HCT116 (cell line): Measurements from ENCODE around the gene NFIA. TPM values are rescaled to one million over a fixed set of nuclear protein-coding genes. Genes with fewer than 3 reads are reported as not detected.
A peak's percentile ranks its signal among the peaks of the same experiment; 100 is the strongest.

Source experiments
- ATAC-seq: fragments of 200-7000 bp; cut with Tn5 transposase; 2 replicates; pipeline ENCODE4 v1.9.1; 2020; ENCODE audit warnings: mild to moderate bottlenecking, moderate library complexity
- Bru-seq: library from RNA; stranded (reverse); fragments of 400-500 nt; gene quantifications from one replicate; lab custom pipeline; 2021; lab: Mats Ljungman, UMichigan
- BruChase-seq, 2 experiments: library from RNA; stranded (reverse); fragments of 400-500 nt; gene quantifications; one replicate each; lab custom pipeline; 2021; lab: Mats Ljungman, UMichigan
- BruUV-seq: library from RNA; stranded (reverse); fragments of 400-500 nt; replicated peaks from 2 replicates; lab custom pipeline; 2021; lab: Mats Ljungman, UMichigan
- CTCF ChIA-PET: fragments of 300-600 bp; sonication (Branson Sonifier 250); formaldehyde crosslinking; loops from one replicate; lab custom pipeline; 2021; ENCODE audit warnings: antibody characterized with exemption; lab: Charles Lee
- POLR2A ChIA-PET: fragments of 300-600, 350-600 bp; sonication (Branson Sonifier 250); formaldehyde crosslinking; loops from one replicate; lab custom pipeline; 2021; ENCODE audit warnings: antibody characterized with exemption; lab: Charles Lee
- RAD21 ChIA-PET, 2 experiments: fragments of 300-600 bp; sonication (Branson Sonifier 250); formaldehyde crosslinking; loops; one replicate each; lab custom pipeline; 2023; ENCODE audit warnings: low total read pairs in 2 of 2; ENCODE audit not compliant: uncharacterized antibody in 2 of 2, unreplicated experiment in 2 of 2, low non-redundant PET in 1 of 2; lab: Charles Lee
- DNase-seq: peaks from one replicate; pipeline ENCODE4 v3.0.0-alpha.2; 2010; ENCODE audit warnings: low read depth, low spot score
- H2AFZ ChIP-seq: fragments of 200-600 bp; shearing (Covaris generic), sonication (generic); 2 replicates; pipeline ENCODE4 v1.6.1; 2017; ENCODE audit warnings: low read depth, mixed run types, mixed read lengths, antibody characterized with exemption, low read length; ENCODE audit not compliant: poor library complexity, severe bottlenecking
- H3K27ac ChIP-seq: 2 replicates; pipeline ENCODE4 v1.5.1; 2012; ENCODE audit warnings: low read depth, low read length
- H3K27me3 ChIP-seq: fragments of 200-600 bp; sonication (generic); 2 replicates; pipeline ENCODE4 v1.6.1; 2016; ENCODE audit warnings: mixed run types, low read length, mixed read lengths; ENCODE audit not compliant: insufficient read depth
- H3K36me3 ChIP-seq, 2 experiments: fragments of 200-500 bp in 1 of 2; fragments of 200-600 bp in 1 of 2; sonication (Bioruptor generic) in 1 of 2; sonication (generic) in 1 of 2; 2 replicates each; pipeline versions ENCODE4 v1.5.1 to v1.6.1; 2014 to 2016; ENCODE audit warnings: low read length in 2 of 2, inconsistent platforms in 1 of 2, mixed read lengths in 1 of 2, mixed run types in 1 of 2; ENCODE audit not compliant: insufficient read depth in 2 of 2, control insufficient read depth in 1 of 2
- H3K4me1 ChIP-seq, 2 experiments: fragments of 200-600 bp in 1 of 2; sonication (generic) in 1 of 2; 2 replicates each; pipeline versions ENCODE4 v1.5.1 to v1.6.1; 2012 to 2017; ENCODE audit warnings: low read length in 2 of 2, inconsistent platforms in 1 of 2, mild to moderate bottlenecking in 1 of 2, mixed read lengths in 1 of 2, mixed run types in 1 of 2, moderate library complexity in 1 of 2; ENCODE audit not compliant: insufficient read depth in 2 of 2, control insufficient read depth in 1 of 2
- H3K4me2 ChIP-seq: fragments of 200-600 bp; sonication (generic); 2 replicates; pipeline ENCODE4 v1.6.1; 2017; ENCODE audit warnings: mixed run types, low read length, mixed read lengths
- H3K4me3 ChIP-seq, 2 experiments: fragments of 200-600 bp in 1 of 2; sonication (generic) in 1 of 2; replicated peaks in 1 of 2; 2 replicates each; pipeline ENCODE4 v1.5.1; 2011 to 2016; ENCODE audit warnings: low read length in 2 of 2, control low read depth in 1 of 2, low read depth in 1 of 2, mild to moderate bottlenecking in 1 of 2, mixed read lengths in 1 of 2, mixed run types in 1 of 2
- H3K79me2 ChIP-seq: fragments of 200-600 bp; sonication (generic); 2 replicates; pipeline ENCODE4 v1.6.1; 2017; ENCODE audit warnings: mild to moderate bottlenecking, mixed run types, low read length, moderate library complexity, mixed read lengths; ENCODE audit not compliant: insufficient read depth
- H3K9ac ChIP-seq: fragments of 200-600 bp; sonication (generic); 2 replicates; pipeline ENCODE4 v1.6.1; 2016; ENCODE audit warnings: low read length, mixed read lengths
- H3K9me2 ChIP-seq: fragments of 200-600 bp; sonication (generic), shearing (Covaris generic); 2 replicates; pipeline ENCODE4 v1.6.1; 2017; ENCODE audit warnings: mixed run types, mild to moderate bottlenecking, moderate library complexity; ENCODE audit not compliant: insufficient read depth
- H3K9me3 ChIP-seq, 2 experiments: fragments of 200-500 bp in 1 of 2; fragments of 200-600 bp in 1 of 2; sonication (Bioruptor generic) in 1 of 2; sonication (generic) in 1 of 2; 2 replicates each; pipeline ENCODE4 v1.6.1; 2014 to 2017; ENCODE audit warnings: low read length in 2 of 2, mixed read lengths in 2 of 2, inconsistent platforms in 1 of 2, low read depth in 1 of 2, mild to moderate bottlenecking in 1 of 2, mixed run types in 1 of 2, moderate library complexity in 1 of 2; ENCODE audit not compliant: control insufficient read depth in 1 of 2, insufficient read depth in 1 of 2
- H4K20me1 ChIP-seq: fragments of 200-600 bp; sonication (generic), shearing (Covaris generic); 2 replicates; pipeline ENCODE4 v1.6.1; 2017; ENCODE audit warnings: mixed run types, mild to moderate bottlenecking, moderate library complexity; ENCODE audit not compliant: insufficient read depth
- CBX3 ChIP-seq: IDR thresholded peaks from 2 replicates; pipeline ENCODE4 v1.6.1; 2012; ENCODE audit warnings: low read depth
- EGR1 ChIP-seq: IDR thresholded peaks from 2 replicates; pipeline ENCODE4 v1.6.1; 2012; ENCODE audit warnings: low read depth
- EZH2phosphoT487 ChIP-seq: fragments of 200-600 bp; IDR thresholded peaks from 2 replicates; pipeline ENCODE4 v1.6.1; 2018; ENCODE audit warnings: antibody characterized with exemption, borderline replicate concordance
- FOSL1 ChIP-seq: IDR thresholded peaks from 2 replicates; pipeline ENCODE4 v1.6.1; 2012; ENCODE audit warnings: low read depth
- JUND ChIP-seq: IDR thresholded peaks from 2 replicates; pipeline ENCODE4 v1.6.1; 2012
- POLR2A ChIP-seq: IDR thresholded peaks from 2 replicates; pipeline ENCODE4 v1.7.0; 2011; ENCODE audit warnings: borderline replicate concordance; ENCODE audit not compliant: insufficient read depth, insufficient read length; ENCODE audit errors: extremely low read depth
- SIN3A ChIP-seq: IDR thresholded peaks from 2 replicates; pipeline ENCODE4 v1.6.1; 2012; ENCODE audit warnings: low read depth
- SRF ChIP-seq: IDR thresholded peaks from 2 replicates; pipeline ENCODE4 v1.6.1; 2012; ENCODE audit warnings: low read depth
- TCF7L2 ChIP-seq: IDR thresholded peaks from 2 replicates; pipeline ENCODE4 v1.7.0; 2011; ENCODE audit warnings: borderline replicate concordance, inconsistent platforms; ENCODE audit not compliant: insufficient read depth, insufficient read length; ENCODE audit errors: extremely low read depth
- YY1 ChIP-seq: IDR thresholded peaks from 2 replicates; pipeline ENCODE4 v1.6.1; 2011; ENCODE audit warnings: low read length, low read depth, moderate library complexity, mild to moderate bottlenecking; ENCODE audit not compliant: insufficient replicate concordance; ENCODE audit errors: extremely low read depth
- ZNF274 ChIP-seq: fragments of 200-500 bp; sonication (Bioruptor generic); IDR thresholded peaks from 2 replicates; pipeline ENCODE4 v1.6.1; 2014; ENCODE audit warnings: mild to moderate bottlenecking, low read depth, low read length, inconsistent platforms
- intact Hi-C: fragments of 100-400 bp; cut with micrococcal nuclease; formaldehyde crosslinking; loops from 2 replicates; pipeline ENCODE4 v1.10.0; 2022
- long read RNA-seq: library from polyadenylated mRNA; unstranded; transcript quantifications from one replicate; pipeline ENCODE4 v2.0.0, GENCODE V29; 2021; ENCODE audit not compliant: unreplicated experiment
- polyA plus RNA-seq: library from polyadenylated mRNA; unstranded; fragments of >200 nt; gene quantifications from 2 replicates; pipeline ENCODE4 v1.2.1, GENCODE V29; 2012; ENCODE audit warnings: missing spikeins
- total RNA-seq: library from RNA; stranded (reverse); gene quantifications from one replicate; pipeline ENCODE4 v1.2.1, GENCODE V29; 2021; ENCODE audit not compliant: unreplicated experiment
- TF ChIP-seq, protein P1 (sequence below): IDR thresholded peaks from 2 replicates; pipeline ENCODE4 v1.6.1; 2011; ENCODE audit warnings: mild to moderate bottlenecking, low read length, moderate library complexity; ENCODE audit not compliant: insufficient replicate concordance; ENCODE audit errors: extremely low read depth
- TF ChIP-seq, protein P2 (sequence below): IDR thresholded peaks from 2 replicates; pipeline ENCODE4 v1.6.1; 2012

The NFIA gene
- 17.2 TPM for total RNA-seq
- 4.1 and 4.3 TPM in 2 replicates for polyA plus RNA-seq
- Bru-seq, nascent RNA = percentile 60 among the genes with signal in this experiment
- BruChase-seq, experiment 1, labeled RNA remaining after a 6-hour chase = percentile 47 among the genes with signal in this experiment
- percentile 52 among the genes with signal in this experiment for BruChase-seq, experiment 2, labeled RNA remaining after a 2-hour chase
- long read RNA-seq, full-length matches to known transcripts = 11 of 25 reads
- long read RNA-seq, partial matches to known transcripts = 4 of 25 reads
- long read RNA-seq, other reads (novel, unspliced or antisense) = 10 of 25 reads

DNA sequence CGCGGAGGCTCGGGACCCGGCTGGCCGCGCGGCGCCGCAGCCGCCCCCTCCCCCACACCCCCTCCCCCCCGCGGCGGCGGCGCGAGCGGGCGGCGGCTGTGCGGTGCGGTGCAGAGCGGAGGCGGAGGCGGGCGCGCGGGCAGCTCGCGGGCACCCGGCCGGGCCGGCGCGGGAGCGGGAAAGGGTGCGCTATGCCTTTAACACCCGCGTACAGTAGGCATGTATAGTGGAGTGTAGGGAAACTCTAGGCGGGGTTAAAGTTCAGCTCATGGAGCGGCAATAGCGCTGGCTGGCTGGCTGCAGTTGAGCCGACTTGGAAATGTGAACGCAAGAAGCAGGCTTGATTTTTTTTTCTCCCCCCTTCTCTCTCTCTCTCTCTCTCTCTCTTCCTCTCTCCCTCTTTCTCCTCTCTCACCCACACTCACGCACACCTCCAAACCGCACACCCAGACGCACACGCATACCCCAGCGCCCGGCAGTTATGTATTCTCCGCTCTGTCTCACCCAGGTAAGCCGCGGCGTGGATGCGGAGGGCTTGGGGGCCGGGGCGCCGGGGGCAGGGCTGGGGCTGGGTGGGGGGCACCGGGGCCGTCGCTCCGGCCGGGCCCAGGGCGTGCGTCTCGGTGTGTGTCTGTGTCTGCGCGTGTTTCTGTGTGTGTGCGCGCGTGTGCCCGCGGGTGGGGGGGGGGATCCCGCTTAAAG, at the start of gene NFIA:
Gene NFIA, plus strand, starts transcription at position 251 of the 702 bp plus-strand sequence.
- Histone ChIP-seq H2AFZ (peak within 1 kb of the TSS; percentile 92), H3K9me3 (no peaks in the 10 kb centered on the region), H3K36me3 (no peaks in the 10 kb centered on the region), H3K4me3 (peak within 1 kb of the TSS; percentile 67 to 79), H4K20me1 (no peaks in the 10 kb centered on the region), H3K79me2 (peaks cover 39% of the 10 kb centered on the region), H3K27me3 (no peaks in the 10 kb centered on the region), H3K9me2 (no peaks in the 10 kb centered on the region), H3K27ac (peak within 1 kb of the TSS; percentile 68), H3K4me1 (peaks cover 34 to 50% of the 10 kb centered on the region in 2 experiments), H3K9ac (peak within 1 kb of the TSS; percentile 85), H3K4me2 (peak within 1 kb of the TSS; percentile 79)
- BruUV-seq = no TSS peak
- ATAC-seq = peak; percentile 64
- RAD21 ChIA-PET = no interaction called here
- POLR2A ChIA-PET = interaction anchor here (0.7 to 1.0 kb wide), 2 partner anchors 256 to 281 kb away, joined by 3 read pairs; no protein-coding TSS in a partner anchor
- intact Hi-C loops = no loop called here
- TF ChIP-seq CBX3 (no peak), SRF (no peak), POLR2A (no peak), SIN3A (no peak), ZNF274 (no peak), JUND (no peak), EGR1 (no peak), EZH2phosphoT487 (no peak)
- peak; percentile 49 for DNase-seq
- CTCF ChIA-PET = interaction anchor here (0.7 to 1.7 kb wide), 2 partner anchors 32 to 39 kb away, joined by 3 to 4 read pairs; no protein-coding TSS in a partner anchor

DNA sequence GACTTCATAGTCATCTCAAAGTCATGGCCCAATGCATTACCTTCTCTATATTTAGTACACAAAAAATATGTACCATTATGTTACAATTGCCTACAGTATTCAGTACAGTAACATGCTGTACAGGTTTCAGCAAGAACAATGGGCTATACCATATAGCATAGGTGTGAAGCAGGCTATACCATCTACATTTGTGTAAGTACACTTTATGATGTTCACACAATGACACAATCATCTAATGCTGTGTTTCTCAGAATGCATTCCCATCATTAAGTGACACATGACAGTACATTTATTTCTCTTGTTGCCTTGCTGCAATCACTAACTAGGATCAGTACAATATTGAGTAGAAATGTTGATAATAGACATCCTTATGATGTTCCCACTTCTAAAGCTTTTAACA, 46.5 kb upstream of the NFIA start:
- Histone ChIP-seq H3K27me3 (no peaks in the 10 kb centered on the region), H3K4me2 (no peak overlapping the region), H2AFZ (no peak overlapping the region), H3K36me3 (no peaks in the 10 kb centered on the region), H3K9ac (no peak overlapping the region), H3K27ac (no peak overlapping the region), H3K9me3 (no peaks in the 10 kb centered on the region), H3K9me2 (no peaks in the 10 kb centered on the region), H3K4me3 (no peak overlapping the region), H4K20me1 (no peaks in the 10 kb centered on the region), H3K79me2 (no peaks in the 10 kb centered on the region), H3K4me1 (no peaks in the 10 kb centered on the region)
- intact Hi-C loops = no loop called here
- ChIA-PET CTCF (no interaction called here), RAD21 (no interaction called here), POLR2A (no interaction called here)
- BruUV-seq = no TSS peak
- ATAC-seq = no peak
- no peak for DNase-seq
- TF ChIP-seq FOSL1 (no peak), TCF7L2 (no peak), SIN3A (no peak), EZH2phosphoT487 (no peak), ZNF274 (no peak), SRF (no peak), JUND (no peak), YY1 (no peak)
- TF ChIP-seq, protein P1, sequence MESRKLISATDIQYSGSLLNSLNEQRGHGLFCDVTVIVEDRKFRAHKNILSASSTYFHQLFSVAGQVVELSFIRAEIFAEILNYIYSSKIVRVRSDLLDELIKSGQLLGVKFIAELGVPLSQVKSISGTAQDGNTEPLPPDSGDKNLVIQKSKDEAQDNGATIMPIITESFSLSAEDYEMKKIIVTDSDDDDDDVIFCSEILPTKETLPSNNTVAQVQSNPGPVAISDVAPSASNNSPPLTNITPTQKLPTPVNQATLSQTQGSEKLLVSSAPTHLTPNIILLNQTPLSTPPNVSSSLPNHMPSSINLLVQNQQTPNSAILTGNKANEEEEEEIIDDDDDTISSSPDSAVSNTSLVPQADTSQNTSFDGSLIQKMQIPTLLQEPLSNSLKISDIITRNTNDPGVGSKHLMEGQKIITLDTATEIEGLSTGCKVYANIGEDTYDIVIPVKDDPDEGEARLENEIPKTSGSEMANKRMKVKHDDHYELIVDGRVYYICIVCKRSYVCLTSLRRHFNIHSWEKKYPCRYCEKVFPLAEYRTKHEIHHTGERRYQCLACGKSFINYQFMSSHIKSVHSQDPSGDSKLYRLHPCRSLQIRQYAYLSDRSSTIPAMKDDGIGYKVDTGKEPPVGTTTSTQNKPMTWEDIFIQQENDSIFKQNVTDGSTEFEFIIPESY = no peak
- TF ChIP-seq, protein P2, sequence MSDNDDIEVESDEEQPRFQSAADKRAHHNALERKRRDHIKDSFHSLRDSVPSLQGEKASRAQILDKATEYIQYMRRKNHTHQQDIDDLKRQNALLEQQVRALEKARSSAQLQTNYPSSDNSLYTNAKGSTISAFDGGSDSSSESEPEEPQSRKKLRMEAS = no peak
